Measurements from ENCODE around the gene SNAPC2.

SNAPC2 gene

GRCh38 chr19:7968796-7969554, 48.8 kb downstream of the SNAPC2 start:
- DNase-seq (ENCODE audit: low read depth in 2 of 2): no peak

DNA sequence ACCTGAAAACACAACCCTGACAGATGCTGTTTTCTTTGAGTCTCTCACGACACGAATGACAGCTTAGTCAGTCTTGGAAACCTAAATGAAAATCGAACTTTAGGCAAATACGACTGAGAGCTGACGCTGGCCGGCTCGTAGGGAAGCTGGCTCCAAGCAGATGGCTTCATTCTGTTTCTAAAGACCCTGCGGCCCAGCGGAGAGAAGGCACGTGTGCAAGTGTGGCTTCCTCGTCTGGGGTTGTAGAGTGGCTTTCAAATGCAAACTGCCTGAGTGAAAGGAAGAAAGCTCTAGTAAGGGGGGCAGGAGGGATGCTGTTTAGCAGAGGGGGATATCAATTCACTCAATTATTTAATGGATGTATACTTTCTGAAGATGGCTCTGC, 49.4 kb downstream of the SNAPC2 start:
- DNase-seq (ENCODE audit: low read depth in 2 of 2): no peak

- DNase-seq (ENCODE audit: low read depth in 2 of 2): no peak
Measured at GRCh38 chr19:7970716-7971448, 50.7 kb downstream of the SNAPC2 start.

- no peak for DNase-seq (ENCODE audit: low read depth in 2 of 2)
Measured at GRCh38 chr19:7971553-7972520, 51.7 kb downstream of the SNAPC2 start.

Data from stimulated activated CD4-positive, alpha-beta T cell treated with anti-CD3 and anti-CD28 coated beads, Interleukin-1b, Interleukin-23, amount 100 ng/mL, for 1 hour (primary cell).